Ovary (tissue), 3 donors: ENCODE results near the gene GLCE.

Experiments used
- POLR2A ChIP-seq: fragments of 450-650 bp; IDR thresholded peaks from one replicate; pipeline ENCODE4 v1.6.1; 2017; ENCODE audit warnings: antibody characterized with exemption, mild to moderate bottlenecking, moderate library complexity
- TF ChIP-seq, protein P1 (sequence below), 3 donors: fragments of 450-650 bp in 2 of 3; fragments of 200-600 bp in 1 of 3; IDR thresholded peaks; one replicate each; pipeline versions ENCODE4 v1.5.1 to v1.8.0; 2016 to 2022; ENCODE audit warnings: antibody characterized with exemption in 3 of 3, mild to moderate bottlenecking in 1 of 3
- donor health status: DM: no; HTN: no; CAD: no.

- TF ChIP-seq, protein P1, sequence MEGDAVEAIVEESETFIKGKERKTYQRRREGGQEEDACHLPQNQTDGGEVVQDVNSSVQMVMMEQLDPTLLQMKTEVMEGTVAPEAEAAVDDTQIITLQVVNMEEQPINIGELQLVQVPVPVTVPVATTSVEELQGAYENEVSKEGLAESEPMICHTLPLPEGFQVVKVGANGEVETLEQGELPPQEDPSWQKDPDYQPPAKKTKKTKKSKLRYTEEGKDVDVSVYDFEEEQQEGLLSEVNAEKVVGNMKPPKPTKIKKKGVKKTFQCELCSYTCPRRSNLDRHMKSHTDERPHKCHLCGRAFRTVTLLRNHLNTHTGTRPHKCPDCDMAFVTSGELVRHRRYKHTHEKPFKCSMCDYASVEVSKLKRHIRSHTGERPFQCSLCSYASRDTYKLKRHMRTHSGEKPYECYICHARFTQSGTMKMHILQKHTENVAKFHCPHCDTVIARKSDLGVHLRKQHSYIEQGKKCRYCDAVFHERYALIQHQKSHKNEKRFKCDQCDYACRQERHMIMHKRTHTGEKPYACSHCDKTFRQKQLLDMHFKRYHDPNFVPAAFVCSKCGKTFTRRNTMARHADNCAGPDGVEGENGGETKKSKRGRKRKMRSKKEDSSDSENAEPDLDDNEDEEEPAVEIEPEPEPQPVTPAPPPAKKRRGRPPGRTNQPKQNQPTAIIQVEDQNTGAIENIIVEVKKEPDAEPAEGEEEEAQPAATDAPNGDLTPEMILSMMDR (IDR thresholded peaks at IDR 0.05): no peak
- no peak for TF ChIP-seq POLR2A
Measured at GRCh38 chr15:69138963-69139362, 21.5 kb upstream of the GLCE start.
